Measurements from ENCODE around the gene P4HTM.

The P4HTM gene

GRCh38 chr3:49009396-49009795 lies 19.4 kb downstream of the P4HTM start:
- Histone ChIP-seq H3K4me3 (ENCODE audit: low read depth, low read length) (no peak overlapping the region), H3K27me3 (ENCODE audit: control insufficient read depth, insufficient read depth, low read length) (peaks cover 11% of the 10 kb centered on the region; the same call in 1 of the 2 replicates), H3K9ac (ENCODE audit: low read length) (no peak overlapping the region), H3K27ac (ENCODE audit: low read depth, low read length) (no peak overlapping the region), H3K36me3 (ENCODE audit: control insufficient read depth, insufficient read depth, low read length) (peaks cover 35% of the 10 kb centered on the region), H3K4me1 (ENCODE audit: control insufficient read depth, insufficient read depth, low read length) (peaks cover 11% of the 10 kb centered on the region), H3K9me3 (ENCODE audit: control insufficient read depth, insufficient read depth, low read depth, low read length) (no peaks in the 10 kb centered on the region)

GRCh38 chr3:49012441-49013017 lies 22.5 kb downstream of the P4HTM start:
- H3K36me3 ChIP-seq (ENCODE audit: control insufficient read depth, insufficient read depth, low read length), result peaks cover 57% of the 10 kb centered on the region
- H3K27me3 ChIP-seq (ENCODE audit: control insufficient read depth, insufficient read depth, low read length), result no peaks in the 10 kb centered on the region
- H3K27ac ChIP-seq (ENCODE audit: low read depth, low read length), result no peak overlapping the region
- H3K9me3 ChIP-seq (ENCODE audit: control insufficient read depth, insufficient read depth, low read depth, low read length), result no peaks in the 10 kb centered on the region
- no peak overlapping the region for H3K9ac ChIP-seq (ENCODE audit: low read length)
- H3K4me3 ChIP-seq (ENCODE audit: low read depth, low read length), result no peak overlapping the region
- peaks cover 9% of the 10 kb centered on the region; the same call in 1 of the 2 replicates for H3K4me1 ChIP-seq (ENCODE audit: control insufficient read depth, insufficient read depth, low read length)

DNA sequence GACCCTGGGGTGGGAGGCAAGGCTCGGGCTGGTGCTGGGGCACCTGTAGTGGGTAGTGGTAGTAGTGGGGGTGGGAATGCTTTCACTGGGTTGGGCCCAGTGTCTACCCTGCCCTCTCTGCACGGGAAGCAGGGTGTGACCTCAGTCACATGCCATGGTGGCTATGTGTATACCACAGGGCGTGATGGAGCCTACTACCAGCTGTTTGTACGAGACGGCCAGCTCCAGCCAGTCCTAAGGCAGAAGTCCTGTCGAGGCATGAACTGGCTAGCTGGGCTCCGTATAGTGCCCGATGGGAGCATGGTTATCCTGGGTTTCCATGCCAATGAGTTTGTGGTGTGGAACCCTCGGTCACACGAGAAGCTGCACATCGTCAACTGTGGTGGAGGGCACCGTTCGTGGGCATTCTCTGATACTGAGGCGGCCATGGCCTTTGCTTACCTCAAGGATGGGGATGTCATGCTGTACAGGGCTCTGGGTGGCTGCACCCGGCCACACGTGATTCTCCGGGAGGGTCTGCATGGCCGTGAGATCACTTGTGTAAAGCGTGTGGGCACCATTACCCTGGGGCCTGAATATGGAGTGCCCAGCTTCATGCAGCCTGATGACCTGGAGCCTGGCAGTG lies 23.2 kb downstream of the P4HTM start:
- Histone ChIP-seq H3K27me3 (ENCODE audit: control insufficient read depth, insufficient read depth, low read length) (no peaks in the 10 kb centered on the region), H3K9me3 (ENCODE audit: control insufficient read depth, insufficient read depth, low read depth, low read length) (no peaks in the 10 kb centered on the region), H3K27ac (ENCODE audit: low read depth, low read length) (no peak overlapping the region), H3K36me3 (ENCODE audit: control insufficient read depth, insufficient read depth, low read length) (peaks cover 57% of the 10 kb centered on the region), H3K4me1 (ENCODE audit: control insufficient read depth, insufficient read depth, low read length) (peaks cover 8% of the 10 kb centered on the region; the same call in 1 of the 2 replicates), H3K9ac (ENCODE audit: low read length) (no peak overlapping the region), H3K4me3 (ENCODE audit: low read depth, low read length) (no peak overlapping the region)

GRCh38 chr3:49013738-49014660 lies 24.0 kb downstream of the P4HTM start:
- no peak overlapping the region for H3K27ac ChIP-seq (ENCODE audit: low read depth, low read length)
- no peak overlapping the region for H3K4me3 ChIP-seq (ENCODE audit: low read depth, low read length)
- H3K36me3 ChIP-seq (ENCODE audit: control insufficient read depth, insufficient read depth, low read length), result peaks cover 53% of the 10 kb centered on the region

DNA sequence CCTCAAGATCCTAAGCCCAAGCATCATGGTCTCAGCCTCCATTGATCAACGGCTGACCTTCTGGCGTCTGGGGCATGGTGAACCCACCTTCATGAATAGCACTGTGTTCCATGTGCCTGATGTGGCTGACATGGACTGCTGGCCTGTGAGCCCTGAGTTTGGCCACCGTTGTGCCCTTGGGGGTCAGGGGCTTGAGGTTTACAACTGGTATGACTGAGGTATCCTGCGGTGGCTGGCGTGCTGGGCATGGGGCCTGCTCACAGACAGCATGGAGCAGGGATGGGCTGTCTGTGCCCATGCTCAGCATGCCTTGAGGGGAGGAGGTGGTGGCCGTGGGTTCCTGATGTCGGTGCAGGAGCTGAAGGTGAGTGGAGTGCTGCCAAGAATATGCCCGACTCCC lies 25.0 kb downstream of the P4HTM start:
- peaks cover 8% of the 10 kb centered on the region; the same call in 1 of the 2 replicates for H3K4me1 ChIP-seq (ENCODE audit: control insufficient read depth, insufficient read depth, low read length)
- H3K36me3 ChIP-seq (ENCODE audit: control insufficient read depth, insufficient read depth, low read length), result peaks cover 53% of the 10 kb centered on the region
- no peaks in the 10 kb centered on the region for H3K9me3 ChIP-seq (ENCODE audit: control insufficient read depth, insufficient read depth, low read depth, low read length)
- no peak overlapping the region for H3K27ac ChIP-seq (ENCODE audit: low read depth, low read length)
- no peak overlapping the region for H3K9ac ChIP-seq (ENCODE audit: low read length)
- no peaks in the 10 kb centered on the region for H3K27me3 ChIP-seq (ENCODE audit: control insufficient read depth, insufficient read depth, low read length)
- H3K4me3 ChIP-seq (ENCODE audit: low read depth, low read length), result no peak overlapping the region

More at GRCh38 chr3:49013738-49014660, 24.0 kb downstream of the P4HTM start:
- Histone ChIP-seq H3K9me3 (ENCODE audit: control insufficient read depth, insufficient read depth, low read depth, low read length) (no peaks in the 10 kb centered on the region), H3K27me3 (ENCODE audit: control insufficient read depth, insufficient read depth, low read length) (no peaks in the 10 kb centered on the region), H3K4me1 (ENCODE audit: control insufficient read depth, insufficient read depth, low read length) (0 out of 2 replicates have a peak, but pooled peaks cover 5% of the 10 kb centered on the region), H3K9ac (ENCODE audit: low read length) (no peak overlapping the region)

- Histone ChIP-seq H3K36me3 (ENCODE audit: control insufficient read depth, insufficient read depth, low read length) (peaks cover 53% of the 10 kb centered on the region), H3K9me3 (ENCODE audit: control insufficient read depth, insufficient read depth, low read depth, low read length) (no peaks in the 10 kb centered on the region)
Observed at GRCh38 chr3:49015765-49016164, 25.7 kb downstream of the P4HTM start.

GRCh38 chr3:49016414-49017228 lies 26.6 kb downstream of the P4HTM start:
- Histone ChIP-seq H3K9me3 (ENCODE audit: control insufficient read depth, insufficient read depth, low read depth, low read length) (no peaks in the 10 kb centered on the region), H3K4me1 (ENCODE audit: control insufficient read depth, insufficient read depth, low read length) (peaks cover 12% of the 10 kb centered on the region; the same call in 1 of the 2 replicates), H3K27ac (ENCODE audit: low read depth, low read length) (no peak overlapping the region), H3K27me3 (ENCODE audit: control insufficient read depth, insufficient read depth, low read length) (no peaks in the 10 kb centered on the region), H3K9ac (ENCODE audit: low read length) (no peak overlapping the region), H3K4me3 (ENCODE audit: low read depth, low read length) (peak overlapping the region; percentile 80; the same call in 1 of the 2 replicates), H3K36me3 (ENCODE audit: control insufficient read depth, insufficient read depth, low read length) (peaks cover 49% of the 10 kb centered on the region)

More at GRCh38 chr3:49015765-49016164, 25.7 kb downstream of the P4HTM start:
- Histone ChIP-seq H3K4me1 (ENCODE audit: control insufficient read depth, insufficient read depth, low read length) (peaks cover 12% of the 10 kb centered on the region; the same call in 1 of the 2 replicates), H3K27ac (ENCODE audit: low read depth, low read length) (no peak overlapping the region), H3K4me3 (ENCODE audit: low read depth, low read length) (no peak overlapping the region), H3K9ac (ENCODE audit: low read length) (no peak overlapping the region), H3K27me3 (ENCODE audit: control insufficient read depth, insufficient read depth, low read length) (no peaks in the 10 kb centered on the region)

DNA sequence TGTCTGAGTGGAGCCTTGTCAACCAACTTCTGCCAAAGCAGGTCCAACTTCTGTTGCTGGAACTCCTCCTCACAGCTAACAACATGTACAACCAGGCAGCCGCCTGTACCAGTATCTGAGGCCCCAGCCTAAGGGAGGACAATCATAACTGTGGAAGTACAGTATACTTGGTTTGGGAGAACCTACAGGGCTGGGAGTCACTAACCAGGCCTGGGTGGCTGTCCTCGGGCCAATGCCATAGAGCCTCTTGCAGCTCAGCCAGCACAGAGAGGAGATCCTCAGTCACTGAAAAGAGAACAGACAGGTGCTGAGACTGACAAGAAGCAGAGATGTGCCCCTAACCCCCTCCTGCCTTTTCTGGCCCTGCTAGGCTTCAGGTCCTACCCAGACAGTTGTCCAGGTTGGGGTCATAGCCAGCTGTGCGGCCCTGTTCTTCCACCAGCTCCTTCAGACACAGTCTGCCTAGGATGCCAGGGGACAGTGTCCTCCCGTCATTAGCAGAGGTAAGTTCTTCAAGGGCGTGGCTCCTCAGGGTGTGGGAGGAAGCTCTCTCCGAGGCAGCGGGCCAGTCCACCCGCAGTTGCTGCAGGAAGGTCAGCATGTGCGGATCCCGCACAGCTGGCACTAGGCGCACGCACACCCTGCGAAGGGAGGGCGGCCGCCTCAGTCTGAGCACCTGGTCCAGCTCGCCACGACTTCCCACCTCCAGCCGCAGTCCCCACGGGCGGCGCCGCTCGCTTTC lies 27.4 kb downstream of the P4HTM start:
- Histone ChIP-seq H3K4me1 (ENCODE audit: control insufficient read depth, insufficient read depth, low read length) (peaks cover 12% of the 10 kb centered on the region; the same call in 1 of the 2 replicates), H3K27ac (ENCODE audit: low read depth, low read length) (peak overlapping the region; percentile 36; the same call in 1 of the 2 replicates), H3K27me3 (ENCODE audit: control insufficient read depth, insufficient read depth, low read length) (no peaks in the 10 kb centered on the region), H3K36me3 (ENCODE audit: control insufficient read depth, insufficient read depth, low read length) (peaks cover 41% of the 10 kb centered on the region), H3K9me3 (ENCODE audit: control insufficient read depth, insufficient read depth, low read depth, low read length) (no peaks in the 10 kb centered on the region), H3K9ac (ENCODE audit: low read length) (peak overlapping the region; percentile 71), H3K4me3 (ENCODE audit: low read depth, low read length) (peak overlapping the region; percentile 80)

DNA sequence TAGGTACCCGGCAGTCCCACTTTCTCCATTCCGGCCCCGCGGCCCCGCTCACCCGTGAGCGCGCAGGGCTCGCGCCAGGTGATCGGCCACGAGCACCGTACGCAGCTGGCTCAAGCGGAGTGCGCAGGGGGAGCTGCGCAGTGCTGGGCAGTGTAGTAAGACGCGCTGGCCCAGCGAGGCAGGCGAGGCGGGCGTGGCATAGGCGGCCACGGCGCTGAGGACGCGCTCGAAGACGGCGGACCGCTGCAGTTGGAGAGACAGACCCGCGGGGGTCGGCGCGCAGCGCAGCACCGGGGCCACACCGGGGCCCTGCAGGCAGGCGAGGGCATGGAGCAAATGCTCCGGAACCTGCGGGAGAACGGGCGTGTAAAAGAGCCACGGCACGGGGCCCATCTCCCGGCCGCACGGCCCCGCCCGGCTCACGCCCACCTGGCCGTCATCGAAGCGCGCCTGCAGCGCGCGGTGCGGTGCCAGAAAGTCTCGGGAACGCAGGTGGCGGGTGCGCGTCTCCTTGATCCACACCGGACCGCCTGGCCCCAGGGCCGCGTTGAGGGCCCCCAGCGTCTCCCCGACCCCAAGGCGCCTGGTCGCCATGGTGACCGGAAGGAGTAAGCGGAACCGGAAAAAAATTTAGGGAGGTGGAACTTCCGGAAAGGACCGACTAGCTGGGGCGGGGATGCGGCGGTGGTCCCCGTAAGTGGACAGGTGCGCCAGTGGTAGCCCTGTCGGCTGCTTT lies 28.1 kb downstream of the P4HTM start, which contains the start of gene DALRD3:
Gene DALRD3 (minus strand): TSS at position 610 of the 736 bp plus-strand sequence. CDS start 16 bp downstream, at position 594.
- Histone ChIP-seq H3K27me3 (ENCODE audit: control insufficient read depth, insufficient read depth, low read length) (no peaks in the 10 kb centered on the region), H3K9me3 (ENCODE audit: control insufficient read depth, insufficient read depth, low read depth, low read length) (no peaks in the 10 kb centered on the region), H3K27ac (ENCODE audit: low read depth, low read length) (peak within 1 kb of the TSS; percentile 36; the same call in 1 of the 2 replicates), H3K4me1 (ENCODE audit: control insufficient read depth, insufficient read depth, low read length) (peaks cover 17% of the 10 kb centered on the region), H3K36me3 (ENCODE audit: control insufficient read depth, insufficient read depth, low read length) (peaks cover 39% of the 10 kb centered on the region), H3K9ac (ENCODE audit: low read length) (peak within 1 kb of the TSS; percentile 71), H3K4me3 (ENCODE audit: low read depth, low read length) (peak within 1 kb of the TSS; percentile 80)
